Measurements from ENCODE around the gene NUDT14. TPM values are rescaled to one million over a fixed set of nuclear protein-coding genes. Genes with fewer than 3 reads are reported as not detected.

The NUDT14 gene
- total RNA-seq, 1 experiment from 2014 or later, result 30.1 TPM

DNA sequence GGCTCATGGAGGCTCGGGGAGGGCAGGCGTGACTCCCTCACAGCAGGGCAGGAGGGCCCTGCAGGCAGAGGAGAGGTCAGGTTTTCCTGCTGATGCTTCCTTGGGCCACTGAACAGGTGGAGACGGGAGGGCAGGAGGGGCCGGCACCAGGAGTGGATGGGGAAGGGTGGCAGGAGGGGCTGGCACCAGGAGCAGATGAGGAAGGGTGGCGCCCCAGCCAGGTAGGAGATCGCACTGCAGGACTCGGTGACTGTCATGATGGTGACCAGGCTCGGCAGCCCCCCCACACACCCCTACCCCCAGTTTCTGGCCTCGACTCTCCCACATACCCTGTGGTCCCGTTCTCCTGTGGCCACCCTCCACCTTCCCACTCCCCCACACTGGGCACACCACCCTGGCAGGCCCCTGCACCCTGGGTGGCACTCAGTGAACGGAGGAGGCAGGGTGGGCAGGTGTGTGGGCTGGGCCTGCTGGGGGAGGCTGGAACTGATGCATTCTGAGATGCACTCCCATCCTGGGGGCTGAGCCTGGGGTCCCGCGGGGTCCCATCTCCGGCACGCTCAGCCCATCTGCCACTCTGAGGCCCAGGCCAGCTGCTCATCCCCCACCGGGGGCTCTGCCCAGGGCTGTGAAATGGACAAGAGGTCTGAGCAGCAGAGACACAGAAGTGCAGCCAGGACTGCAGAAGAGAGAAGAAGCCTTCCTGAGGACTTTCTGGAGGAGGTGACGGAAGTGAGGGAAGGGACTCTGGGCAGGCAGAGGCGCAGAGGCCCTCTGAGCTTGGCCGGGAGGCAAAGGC, 2.8 kb downstream of the NUDT14 start:
- no peak overlapping the region for H3K9ac ChIP-seq (ENCODE audit: low read length)
- H3K9me3 ChIP-seq (ENCODE audit: low read length), result no peaks in the 10 kb centered on the region
- H4K20me1 ChIP-seq (ENCODE audit: insufficient read depth, low read depth, low read length), result peaks cover 25% of the 10 kb centered on the region
- H3K36me3 ChIP-seq (ENCODE audit: insufficient read depth, low read length), result no peaks in the 10 kb centered on the region
- no peaks in the 10 kb centered on the region for H3K9me2 ChIP-seq (replicated peaks; ENCODE audit: insufficient read depth, low read length)
- no peaks in the 10 kb centered on the region for H3K79me2 ChIP-seq (ENCODE audit: low read length)
- no peak overlapping the region for H3K4me2 ChIP-seq (ENCODE audit: low read depth, low read length, poor library complexity, severe bottlenecking)
- no peak overlapping the region for H3K4me3 ChIP-seq (ENCODE audit: low read length)
- DNase-seq, result no peak
- H2AFZ ChIP-seq (ENCODE audit: low read length), result no peak overlapping the region
- H3K27me3 ChIP-seq (ENCODE audit: low read length), result no peaks in the 10 kb centered on the region
- H3K4me1 ChIP-seq (ENCODE audit: low read length), result peaks cover 10% of the 10 kb centered on the region
- H3K27ac ChIP-seq (ENCODE audit: low read length), result no peak overlapping the region

DNA sequence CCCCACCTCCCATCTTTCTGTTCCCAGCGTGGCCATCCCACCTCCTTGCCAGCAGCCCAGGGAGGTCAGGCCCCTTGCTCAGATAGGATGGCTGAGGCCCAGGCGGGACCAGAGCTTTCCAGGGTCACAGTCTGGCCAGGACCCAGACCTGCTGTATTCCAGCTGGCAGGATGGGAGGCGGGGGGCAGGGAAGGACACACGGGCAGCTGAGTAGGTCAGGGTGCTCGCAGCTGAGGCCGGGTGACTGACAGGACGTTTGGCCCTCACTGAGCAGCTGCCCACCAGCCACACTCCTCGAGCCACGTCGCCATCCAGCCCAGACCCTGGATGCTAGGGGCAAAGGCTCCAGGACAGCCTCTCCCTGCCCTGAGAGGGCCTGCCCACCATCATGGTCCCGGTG, 4.0 kb downstream of the NUDT14 start:
- no peaks in the 10 kb centered on the region for H3K9me2 ChIP-seq (replicated peaks; ENCODE audit: insufficient read depth, low read length)
- no peaks in the 10 kb centered on the region for H3K9me3 ChIP-seq (ENCODE audit: low read length)
- peaks cover 10% of the 10 kb centered on the region for H3K4me1 ChIP-seq (ENCODE audit: low read length)
- no peak overlapping the region for H3K4me3 ChIP-seq (ENCODE audit: low read length)
- no peak overlapping the region for H3K9ac ChIP-seq (ENCODE audit: low read length)
- H3K27me3 ChIP-seq (ENCODE audit: low read length), result no peaks in the 10 kb centered on the region
- H4K20me1 ChIP-seq (ENCODE audit: insufficient read depth, low read depth, low read length), result peaks cover 27% of the 10 kb centered on the region
- no peak for DNase-seq
- no peak overlapping the region for H2AFZ ChIP-seq (ENCODE audit: low read length)
- H3K79me2 ChIP-seq (ENCODE audit: low read length), result no peaks in the 10 kb centered on the region
- no peaks in the 10 kb centered on the region for H3K36me3 ChIP-seq (ENCODE audit: insufficient read depth, low read length)
- no peak overlapping the region for H3K27ac ChIP-seq (ENCODE audit: low read length)
- no peak overlapping the region for H3K4me2 ChIP-seq (ENCODE audit: low read depth, low read length, poor library complexity, severe bottlenecking)

DNA sequence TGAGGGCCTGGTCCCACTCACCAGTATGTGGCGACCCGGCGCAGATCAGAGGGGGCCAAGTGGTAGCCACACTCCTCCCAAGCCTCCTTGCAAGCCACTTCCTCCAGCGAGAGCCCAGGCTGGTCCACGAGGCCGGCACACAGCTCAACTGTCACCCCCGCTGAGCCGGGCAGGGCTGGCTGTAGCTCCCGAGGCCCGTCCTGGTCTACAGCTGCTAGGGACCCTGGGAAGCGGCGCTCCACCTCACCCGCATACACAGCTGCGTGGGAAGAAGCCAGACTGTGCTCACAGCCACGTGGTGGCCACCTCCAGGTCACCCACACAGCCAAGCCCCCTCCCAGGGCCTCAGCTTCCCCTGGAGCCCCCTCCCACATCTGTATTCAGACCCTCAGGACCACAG, 4.6 kb downstream of the NUDT14 start:
- Histone ChIP-seq H3K79me2 (ENCODE audit: low read length) (no peaks in the 10 kb centered on the region), H4K20me1 (ENCODE audit: insufficient read depth, low read depth, low read length) (peaks cover 21% of the 10 kb centered on the region; the same call in 1 of the 2 replicates), H3K9ac (ENCODE audit: low read length) (no peak overlapping the region), H3K27me3 (ENCODE audit: low read length) (no peaks in the 10 kb centered on the region), H3K4me1 (ENCODE audit: low read length) (peaks cover 10% of the 10 kb centered on the region), H3K36me3 (ENCODE audit: insufficient read depth, low read length) (no peaks in the 10 kb centered on the region), H3K9me2 (replicated peaks; ENCODE audit: insufficient read depth, low read length) (no peaks in the 10 kb centered on the region), H2AFZ (ENCODE audit: low read length) (no peak overlapping the region), H3K27ac (ENCODE audit: low read length) (no peak overlapping the region), H3K4me3 (ENCODE audit: low read length) (no peak overlapping the region), H3K9me3 (ENCODE audit: low read length) (no peaks in the 10 kb centered on the region), H3K4me2 (ENCODE audit: low read depth, low read length, poor library complexity, severe bottlenecking) (no peak overlapping the region)
- DNase-seq, result no peak

DNA sequence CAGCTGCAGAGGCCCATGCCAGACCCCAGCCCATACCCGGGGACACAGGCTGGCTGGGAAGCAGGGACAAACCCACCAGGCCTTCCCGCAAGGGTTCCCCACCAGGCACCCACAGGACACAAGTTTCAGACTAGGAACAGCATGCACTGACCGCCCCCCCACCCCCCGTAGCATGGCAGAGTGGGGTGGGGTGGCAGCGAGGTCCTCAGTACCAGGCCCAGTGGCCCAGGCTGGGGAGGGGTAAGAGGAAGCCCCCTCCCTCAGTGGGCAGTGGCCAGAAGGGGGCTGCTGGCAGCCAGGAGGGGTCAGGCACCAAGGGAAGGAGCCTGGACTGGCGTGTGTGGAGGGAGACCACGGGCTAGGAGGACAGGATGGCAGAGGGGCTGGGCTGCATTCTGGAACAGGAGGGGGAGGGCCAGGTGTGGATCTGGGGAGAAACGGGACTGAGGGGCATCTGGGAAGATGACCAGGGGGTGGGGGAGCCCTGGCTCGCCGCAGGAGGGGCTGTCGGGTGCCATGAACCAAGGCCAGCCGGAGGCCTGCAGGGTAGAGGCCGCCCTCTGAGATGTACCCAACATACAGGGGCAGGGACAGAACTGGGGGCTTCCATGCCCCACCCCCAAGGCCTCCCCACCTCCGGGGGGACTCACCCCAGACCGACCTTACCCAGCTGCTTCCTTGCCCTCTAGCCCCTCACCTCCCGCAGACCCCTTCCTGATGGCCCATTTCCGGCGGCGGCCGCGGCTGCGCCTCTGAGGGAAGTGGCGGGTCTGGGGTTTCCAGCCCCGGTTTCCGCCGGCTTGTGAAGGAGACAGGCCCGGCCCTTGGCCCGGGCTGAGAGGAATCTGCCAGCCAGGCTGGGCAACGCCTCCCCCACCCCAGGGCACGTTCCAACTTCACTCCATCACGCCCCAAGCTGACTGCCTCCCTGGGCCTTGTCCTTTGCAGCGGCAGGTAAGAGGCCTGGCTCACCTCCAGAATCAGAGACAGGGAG, 6.9 kb downstream of the NUDT14 start:
- no peaks in the 10 kb centered on the region for H3K36me3 ChIP-seq (ENCODE audit: insufficient read depth, low read length)
- no peaks in the 10 kb centered on the region for H3K79me2 ChIP-seq (ENCODE audit: low read length)
- no peak overlapping the region for H3K27ac ChIP-seq (ENCODE audit: low read length)
- H4K20me1 ChIP-seq (ENCODE audit: insufficient read depth, low read depth, low read length), result peaks cover 20% of the 10 kb centered on the region; the same call in 1 of the 2 replicates
- H3K9ac ChIP-seq (ENCODE audit: low read length), result no peak overlapping the region
- H2AFZ ChIP-seq (ENCODE audit: low read length), result no peak overlapping the region
- peaks cover 5% of the 10 kb centered on the region; the same call in 1 of the 2 replicates for H3K4me1 ChIP-seq (ENCODE audit: low read length)
- H3K9me2 ChIP-seq (replicated peaks; ENCODE audit: insufficient read depth, low read length), result no peaks in the 10 kb centered on the region
- DNase-seq, result no peak
- H3K4me2 ChIP-seq (ENCODE audit: low read depth, low read length, poor library complexity, severe bottlenecking), result no peak overlapping the region
- H3K9me3 ChIP-seq (ENCODE audit: low read length), result no peaks in the 10 kb centered on the region
- H3K4me3 ChIP-seq (ENCODE audit: low read length), result no peak overlapping the region
- no peaks in the 10 kb centered on the region for H3K27me3 ChIP-seq (ENCODE audit: low read length)

DNA sequence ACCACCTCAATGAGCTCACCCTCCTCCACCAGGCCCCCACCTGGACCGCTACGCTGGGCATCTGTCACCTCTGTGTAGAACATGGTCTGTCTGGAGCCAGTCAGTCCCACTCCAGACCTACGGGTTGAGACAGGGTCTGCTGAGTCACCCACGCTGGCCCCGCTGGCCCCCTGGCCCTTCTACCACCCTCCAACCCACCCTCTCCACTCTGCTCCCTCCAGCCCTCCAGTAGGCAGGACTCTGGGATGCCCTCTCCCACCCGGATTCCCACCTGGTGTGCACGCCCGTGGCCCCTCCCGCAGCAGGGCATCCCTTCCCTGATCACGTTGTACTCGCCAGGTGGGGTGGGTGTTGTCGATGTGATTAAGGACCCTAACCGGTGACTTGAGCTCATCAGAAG, 8.0 kb downstream of the NUDT14 start:
- H4K20me1 ChIP-seq (ENCODE audit: insufficient read depth, low read depth, low read length), result peaks cover 20% of the 10 kb centered on the region; the same call in 1 of the 2 replicates
- H3K9ac ChIP-seq (ENCODE audit: low read length), result no peak overlapping the region
- no peaks in the 10 kb centered on the region for H3K36me3 ChIP-seq (ENCODE audit: insufficient read depth, low read length)
- no peaks in the 10 kb centered on the region for H3K9me3 ChIP-seq (ENCODE audit: low read length)
- H2AFZ ChIP-seq (ENCODE audit: low read length), result no peak overlapping the region
- H3K4me2 ChIP-seq (ENCODE audit: low read depth, low read length, poor library complexity, severe bottlenecking), result no peak overlapping the region
- H3K79me2 ChIP-seq (ENCODE audit: low read length), result no peaks in the 10 kb centered on the region
- no peaks in the 10 kb centered on the region for H3K27me3 ChIP-seq (ENCODE audit: low read length)
- H3K4me3 ChIP-seq (ENCODE audit: low read length), result no peak overlapping the region
- peaks cover 7% of the 10 kb centered on the region; the same call in 1 of the 2 replicates for H3K4me1 ChIP-seq (ENCODE audit: low read length)
- DNase-seq, result no peak
- H3K27ac ChIP-seq (ENCODE audit: low read length), result no peak overlapping the region
- H3K9me2 ChIP-seq (replicated peaks; ENCODE audit: insufficient read depth, low read length), result no peaks in the 10 kb centered on the region

DNA sequence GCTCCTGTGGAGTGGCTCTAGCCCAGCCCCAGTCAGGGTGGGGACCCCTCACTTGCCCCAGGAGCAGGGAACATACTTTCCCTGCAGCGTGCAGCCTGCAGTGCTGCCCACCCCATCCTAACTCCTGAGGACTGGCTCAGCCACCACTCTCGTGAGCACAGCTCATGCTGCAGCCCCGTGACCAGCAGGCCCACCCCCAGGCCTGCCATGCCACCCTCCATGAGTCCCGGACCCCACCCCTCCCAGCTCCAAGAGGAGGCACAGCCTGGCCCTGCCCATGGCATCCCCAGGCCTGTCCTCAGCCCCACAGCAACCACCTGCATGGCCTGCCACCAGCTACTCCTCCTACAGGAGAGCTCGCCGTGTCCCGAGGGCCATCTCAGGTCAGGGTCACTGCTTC, 8.6 kb downstream of the NUDT14 start:
- Histone ChIP-seq H3K27ac (ENCODE audit: low read length) (no peak overlapping the region), H4K20me1 (ENCODE audit: insufficient read depth, low read depth, low read length) (peaks cover 15% of the 10 kb centered on the region; the same call in 1 of the 2 replicates), H3K4me3 (ENCODE audit: low read length) (no peak overlapping the region), H3K79me2 (ENCODE audit: low read length) (no peaks in the 10 kb centered on the region), H3K27me3 (ENCODE audit: low read length) (no peaks in the 10 kb centered on the region), H3K4me2 (ENCODE audit: low read depth, low read length, poor library complexity, severe bottlenecking) (no peak overlapping the region), H3K36me3 (ENCODE audit: insufficient read depth, low read length) (no peaks in the 10 kb centered on the region), H3K9ac (ENCODE audit: low read length) (no peak overlapping the region), H3K9me3 (ENCODE audit: low read length) (no peaks in the 10 kb centered on the region), H3K4me1 (ENCODE audit: low read length) (peaks cover 7% of the 10 kb centered on the region; the same call in 1 of the 2 replicates), H2AFZ (ENCODE audit: low read length) (no peak overlapping the region), H3K9me2 (replicated peaks; ENCODE audit: insufficient read depth, low read length) (no peaks in the 10 kb centered on the region)
- no peak for DNase-seq

DNA sequence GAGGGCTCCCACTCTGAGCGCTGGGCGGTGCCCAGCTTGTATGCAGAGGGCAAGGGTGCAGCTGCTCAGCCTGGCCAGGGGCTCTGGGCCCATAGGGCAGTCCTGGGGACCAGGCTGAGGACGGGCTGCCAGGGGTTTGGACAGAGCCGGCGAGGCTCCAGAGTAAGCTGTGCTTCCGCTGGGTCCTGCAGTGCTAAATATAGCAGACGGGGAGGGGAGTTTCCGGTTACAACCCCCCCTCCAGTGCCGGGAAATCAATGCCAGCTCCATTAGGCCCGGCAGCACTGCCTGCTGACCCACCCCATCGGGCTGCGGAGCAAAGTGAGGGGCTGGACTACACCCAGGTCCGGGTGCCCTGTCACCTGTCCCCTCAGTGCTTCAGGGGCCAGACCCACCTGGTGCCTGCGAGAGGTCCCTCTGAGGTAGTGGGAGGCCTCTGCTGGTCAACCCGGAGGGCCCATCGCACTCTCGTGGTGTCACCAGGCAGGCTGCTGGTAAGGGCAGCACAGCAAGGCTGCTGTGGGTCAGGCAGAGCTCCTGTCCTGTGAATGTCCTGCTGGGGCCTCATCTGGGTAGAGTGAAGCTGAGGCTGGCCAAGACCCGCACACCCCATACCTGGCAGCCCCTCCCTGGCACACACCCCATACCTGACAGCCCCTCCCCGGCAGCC, 10.0 kb downstream of the NUDT14 start:
- Histone ChIP-seq H3K4me1 (ENCODE audit: low read length) (peaks cover 7% of the 10 kb centered on the region; the same call in 1 of the 2 replicates), H3K4me3 (ENCODE audit: low read length) (no peak overlapping the region), H3K27me3 (ENCODE audit: low read length) (no peaks in the 10 kb centered on the region), H3K4me2 (ENCODE audit: low read depth, low read length, poor library complexity, severe bottlenecking) (no peak overlapping the region), H2AFZ (ENCODE audit: low read length) (no peak overlapping the region), H3K36me3 (ENCODE audit: insufficient read depth, low read length) (no peaks in the 10 kb centered on the region), H3K9me3 (ENCODE audit: low read length) (no peaks in the 10 kb centered on the region), H3K27ac (ENCODE audit: low read length) (no peak overlapping the region), H4K20me1 (ENCODE audit: insufficient read depth, low read depth, low read length) (peaks cover 16% of the 10 kb centered on the region; the same call in 1 of the 2 replicates), H3K9me2 (replicated peaks; ENCODE audit: insufficient read depth, low read length) (no peaks in the 10 kb centered on the region), H3K79me2 (ENCODE audit: low read length) (no peaks in the 10 kb centered on the region), H3K9ac (ENCODE audit: low read length) (no peak overlapping the region)
- DNase-seq, result no peak

Data from Karpas-422 (cell line).